Myometrial cell (primary cell): ENCODE results near the gene LRTM1. TPM values are rescaled to one million over a fixed set of nuclear protein-coding genes. Genes with fewer than 3 reads are reported as not detected.

Experiments
- total RNA-seq: library from RNA; depleted of rRNA; stranded (reverse); fragments of >200 nt; gene quantifications from 2 replicates; pipeline ENCODE4 v1.2.3, GENCODE V29; 2015

Gene LRTM1
- not detected in 2 replicates for total RNA-seq

DNA sequence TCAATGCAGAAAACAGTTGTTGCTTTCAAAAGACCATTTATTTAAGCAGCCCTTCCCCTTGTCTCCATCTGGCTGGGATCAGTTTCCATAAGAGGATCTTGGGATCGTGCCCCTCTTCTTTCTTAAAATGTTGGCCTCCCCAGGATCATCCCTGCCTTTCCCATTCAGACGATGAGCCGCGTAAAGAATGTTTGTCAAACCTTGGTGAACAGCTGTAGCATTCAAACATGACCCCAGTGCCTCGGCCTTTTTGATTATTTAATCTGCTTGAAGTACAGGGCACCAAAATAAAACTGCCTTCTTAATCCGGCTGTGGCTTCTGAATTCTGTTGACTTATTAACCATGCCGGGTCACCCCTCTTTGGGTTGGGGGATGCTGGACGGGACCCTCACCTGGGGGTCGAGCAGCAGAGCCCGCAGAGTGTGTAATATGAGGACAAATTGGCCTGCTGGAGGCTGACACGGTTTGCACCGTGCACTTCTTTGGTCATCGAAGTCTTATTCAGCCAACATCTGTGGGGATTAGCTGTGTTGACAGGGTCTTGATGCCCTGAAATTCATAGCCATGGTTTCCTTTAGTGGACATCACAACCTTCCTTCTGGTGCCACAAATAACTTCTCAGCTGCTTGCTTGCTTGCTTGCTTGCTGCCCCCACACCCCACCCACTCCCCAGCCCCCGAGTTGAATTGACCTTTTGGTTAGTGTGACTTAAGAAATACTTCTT is at the start of gene LRTM1:
LRTM1 (minus strand) TSS at position 14 of the 725 bp plus-strand sequence. CDS start 148 bp downstream, outside the sequence.

